Measurements from ENCODE around the gene DBH.

The DBH gene

GRCh38 chr9:133683586-133684120, 47.5 kb downstream of the DBH start:
- TF ChIP-seq YY1 (IDR thresholded peaks at IDR 0.05; ENCODE audit: low read depth) (no peak), FOXM1 (IDR thresholded peaks at IDR 0.05; ENCODE audit: borderline replicate concordance, low read depth) (no peak), CREB1 (IDR thresholded peaks at IDR 0.05; ENCODE audit: low read depth) (no peak), TAF1 (IDR thresholded peaks at IDR 0.05; ENCODE audit: low read depth) (no peak), NFIC (IDR thresholded peaks at IDR 0.05) (no peak), CEBPB (IDR thresholded peaks at IDR 0.05) (no peak), TEAD4 (IDR thresholded peaks at IDR 0.05) (no peak), ZBTB7A (IDR thresholded peaks at IDR 0.05; ENCODE audit: low read depth) (no peak), EP300 (IDR thresholded peaks at IDR 0.05; ENCODE audit: borderline replicate concordance) (no peak), RAD21 (IDR thresholded peaks at IDR 0.05; ENCODE audit: low read depth) (no peak), EGR1 (IDR thresholded peaks at IDR 0.05) (no peak)
- TF ChIP-seq, protein P1, sequence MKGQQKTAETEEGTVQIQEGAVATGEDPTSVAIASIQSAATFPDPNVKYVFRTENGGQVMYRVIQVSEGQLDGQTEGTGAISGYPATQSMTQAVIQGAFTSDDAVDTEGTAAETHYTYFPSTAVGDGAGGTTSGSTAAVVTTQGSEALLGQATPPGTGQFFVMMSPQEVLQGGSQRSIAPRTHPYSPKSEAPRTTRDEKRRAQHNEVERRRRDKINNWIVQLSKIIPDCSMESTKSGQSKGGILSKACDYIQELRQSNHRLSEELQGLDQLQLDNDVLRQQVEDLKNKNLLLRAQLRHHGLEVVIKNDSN (IDR thresholded peaks at IDR 0.05), result no peak

DNA sequence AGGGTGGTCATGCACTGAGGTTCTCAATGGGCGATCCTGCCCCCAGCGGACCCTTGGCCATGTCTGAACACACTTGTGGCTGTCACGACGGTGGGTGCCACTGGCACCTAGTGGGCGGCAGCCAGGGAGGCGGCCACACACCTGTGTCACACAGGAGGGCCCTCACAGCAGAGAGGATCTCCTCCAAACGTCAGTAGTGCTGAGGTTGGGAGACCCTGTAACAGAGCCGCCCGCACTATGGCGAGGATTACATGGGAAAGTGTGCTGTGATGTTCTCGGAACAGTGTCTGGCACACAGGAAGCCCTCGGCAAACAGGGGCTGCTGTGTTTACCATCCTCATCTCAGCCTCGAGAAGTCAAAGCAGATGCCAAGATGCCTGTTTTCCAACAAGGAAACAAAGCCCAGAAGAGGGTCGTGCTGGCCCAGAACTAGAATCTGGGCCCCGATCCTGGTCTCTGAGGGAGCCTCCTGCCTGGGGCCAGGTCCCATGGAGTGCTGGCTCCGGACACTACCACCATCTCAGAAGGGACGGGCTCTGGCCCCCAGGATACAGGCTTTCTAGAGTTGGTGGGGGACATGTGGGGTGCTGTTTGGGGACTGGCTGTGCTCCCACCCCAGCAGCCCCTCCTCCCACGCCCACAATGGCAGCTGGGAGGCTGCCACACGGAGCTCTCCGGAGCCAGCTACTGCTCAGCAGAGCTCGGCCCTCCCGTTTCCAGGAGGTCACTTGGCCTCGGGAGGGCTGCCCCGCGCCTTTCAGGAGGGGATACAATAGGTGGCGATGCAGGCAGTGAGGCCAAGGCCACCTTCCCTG, 48.2 kb downstream of the DBH start:
- no peak for TF ChIP-seq EP300 (IDR thresholded peaks at IDR 0.05; ENCODE audit: borderline replicate concordance)
- TF ChIP-seq CEBPB (IDR thresholded peaks at IDR 0.05), result no peak
- TF ChIP-seq TCF12 (IDR thresholded peaks at IDR 0.05; ENCODE audit: low read depth), result no peak
- no peak for TF ChIP-seq REST (IDR thresholded peaks at IDR 0.05; ENCODE audit: low read depth)
- no peak for TF ChIP-seq ZBTB7A (IDR thresholded peaks at IDR 0.05; ENCODE audit: low read depth)
- TF ChIP-seq TAF1 (IDR thresholded peaks at IDR 0.05; ENCODE audit: low read depth), result no peak
- TF ChIP-seq TEAD4 (IDR thresholded peaks at IDR 0.05), result no peak
- TF ChIP-seq RAD21 (IDR thresholded peaks at IDR 0.05; ENCODE audit: low read depth), result no peak
- TF ChIP-seq, protein P2, sequence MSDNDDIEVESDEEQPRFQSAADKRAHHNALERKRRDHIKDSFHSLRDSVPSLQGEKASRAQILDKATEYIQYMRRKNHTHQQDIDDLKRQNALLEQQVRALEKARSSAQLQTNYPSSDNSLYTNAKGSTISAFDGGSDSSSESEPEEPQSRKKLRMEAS (IDR thresholded peaks at IDR 0.05), result no peak
- TF ChIP-seq FOXM1 (IDR thresholded peaks at IDR 0.05; ENCODE audit: borderline replicate concordance, low read depth), result no peak
- no peak for TF ChIP-seq NFIC (IDR thresholded peaks at IDR 0.05)
- TF ChIP-seq, protein P1 (IDR thresholded peaks at IDR 0.05), result no peak
- TF ChIP-seq CREB1 (IDR thresholded peaks at IDR 0.05; ENCODE audit: low read depth), result no peak
- no peak for TF ChIP-seq EGR1 (IDR thresholded peaks at IDR 0.05)

- TF ChIP-seq FOXM1 (IDR thresholded peaks at IDR 0.05; ENCODE audit: borderline replicate concordance, low read depth) (no peak), CEBPB (IDR thresholded peaks at IDR 0.05) (no peak), EGR1 (IDR thresholded peaks at IDR 0.05) (no peak), YY1 (IDR thresholded peaks at IDR 0.05; ENCODE audit: low read depth) (no peak), CREB1 (IDR thresholded peaks at IDR 0.05; ENCODE audit: low read depth) (no peak), TEAD4 (IDR thresholded peaks at IDR 0.05) (no peak), NFIC (IDR thresholded peaks at IDR 0.05) (no peak), TAF1 (IDR thresholded peaks at IDR 0.05; ENCODE audit: low read depth) (no peak), EP300 (IDR thresholded peaks at IDR 0.05; ENCODE audit: borderline replicate concordance) (no peak), RAD21 (IDR thresholded peaks at IDR 0.05; ENCODE audit: low read depth) (no peak), TCF12 (IDR thresholded peaks at IDR 0.05; ENCODE audit: low read depth) (no peak), REST (IDR thresholded peaks at IDR 0.05; ENCODE audit: low read depth) (no peak), ZBTB7A (IDR thresholded peaks at IDR 0.05; ENCODE audit: low read depth) (no peak)
- TF ChIP-seq, protein P1 (IDR thresholded peaks at IDR 0.05), result no peak
- TF ChIP-seq, protein P2 (IDR thresholded peaks at IDR 0.05), result no peak
Observed at GRCh38 chr9:133684936-133685361, 48.8 kb downstream of the DBH start.

DNA sequence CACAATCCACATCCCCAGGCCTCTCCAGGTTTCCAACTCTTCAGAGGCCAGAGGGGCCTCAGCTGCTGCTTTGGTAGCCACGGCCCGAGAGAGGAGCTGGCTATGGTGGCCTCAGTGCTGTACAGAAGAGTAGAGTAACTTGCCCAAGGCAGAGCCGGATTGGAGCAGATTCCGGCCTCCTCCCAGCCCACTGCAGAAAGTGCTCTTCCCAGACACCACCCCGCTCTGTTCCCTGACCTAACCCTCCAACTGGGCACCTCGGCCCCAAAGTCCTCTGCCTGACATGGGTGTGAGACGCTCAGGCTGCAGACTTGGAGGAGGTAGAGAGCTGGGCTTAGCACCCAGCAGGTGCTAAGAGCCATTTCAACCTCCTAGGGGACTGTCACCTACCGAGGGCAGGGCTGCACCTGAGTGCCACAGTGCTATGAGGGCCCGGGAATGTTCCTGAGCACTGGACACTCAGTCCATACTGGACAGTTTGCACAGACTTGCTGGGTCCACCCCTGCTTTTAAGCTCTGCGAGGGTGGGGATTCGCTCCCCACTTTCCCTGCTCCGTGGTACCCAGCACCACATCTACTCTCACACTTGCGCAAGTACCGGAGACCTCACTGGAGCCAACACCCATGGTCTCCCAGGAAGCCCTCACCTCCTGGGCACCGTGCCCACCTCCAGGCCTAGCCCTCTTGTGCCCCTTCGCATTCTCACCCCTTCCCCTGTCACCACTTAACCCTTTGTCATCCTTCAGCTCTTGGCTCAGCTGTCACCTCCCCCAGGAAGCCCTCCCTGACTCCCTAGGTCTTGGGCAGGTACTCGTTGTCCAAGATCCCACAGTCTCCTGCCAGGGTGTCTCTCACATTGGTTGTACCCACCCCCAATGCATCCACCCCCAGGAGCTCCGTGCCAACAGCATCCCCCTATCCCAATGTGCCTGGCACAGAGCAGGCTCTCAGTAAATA, 49.8 kb downstream of the DBH start:
- TF ChIP-seq CEBPB (IDR thresholded peaks at IDR 0.05) (no peak), REST (IDR thresholded peaks at IDR 0.05; ENCODE audit: low read depth) (no peak), RAD21 (IDR thresholded peaks at IDR 0.05; ENCODE audit: low read depth) (no peak), TCF12 (IDR thresholded peaks at IDR 0.05; ENCODE audit: low read depth) (no peak), TAF1 (IDR thresholded peaks at IDR 0.05; ENCODE audit: low read depth) (no peak), ZBTB7A (IDR thresholded peaks at IDR 0.05; ENCODE audit: low read depth) (no peak), FOXM1 (IDR thresholded peaks at IDR 0.05; ENCODE audit: borderline replicate concordance, low read depth) (no peak), NFIC (IDR thresholded peaks at IDR 0.05) (no peak), YY1 (IDR thresholded peaks at IDR 0.05; ENCODE audit: low read depth) (no peak), CREB1 (IDR thresholded peaks at IDR 0.05; ENCODE audit: low read depth) (no peak), TEAD4 (IDR thresholded peaks at IDR 0.05) (no peak), EGR1 (IDR thresholded peaks at IDR 0.05) (no peak), EP300 (IDR thresholded peaks at IDR 0.05; ENCODE audit: borderline replicate concordance) (no peak)
- TF ChIP-seq, protein P1 (IDR thresholded peaks at IDR 0.05), result no peak
- TF ChIP-seq, protein P2 (IDR thresholded peaks at IDR 0.05), result no peak

Data from Ishikawa (cell line).